GM13977 (cell line): ENCODE results near the gene CWF19L1.

Source experiments
- DNase-seq: peaks from one replicate; pipeline ENCODE4 v3.0.0; 2012; ENCODE audit warnings: low spot score
- CTCF ChIP-seq: IDR thresholded peaks from 2 replicates; pipeline ENCODE4 v1.5.1; 2012; ENCODE audit warnings: mild to moderate bottlenecking, control low read depth; ENCODE audit not compliant: insufficient read depth; ENCODE audit errors: extremely low read depth, missing control alignments
- in situ Hi-C: fragments of 300-500 bp; cut with MboI; formaldehyde crosslinking; loops from one replicate; pipeline ENCODE4 v1.12.0; 2022; ENCODE audit warnings: low sequenced_read_pairs, low pct_unique_long_range_greater_than_20kb, mixed read lengths, inconsistent platforms; ENCODE audit not compliant: unreplicated experiment

The CWF19L1 gene

DNA sequence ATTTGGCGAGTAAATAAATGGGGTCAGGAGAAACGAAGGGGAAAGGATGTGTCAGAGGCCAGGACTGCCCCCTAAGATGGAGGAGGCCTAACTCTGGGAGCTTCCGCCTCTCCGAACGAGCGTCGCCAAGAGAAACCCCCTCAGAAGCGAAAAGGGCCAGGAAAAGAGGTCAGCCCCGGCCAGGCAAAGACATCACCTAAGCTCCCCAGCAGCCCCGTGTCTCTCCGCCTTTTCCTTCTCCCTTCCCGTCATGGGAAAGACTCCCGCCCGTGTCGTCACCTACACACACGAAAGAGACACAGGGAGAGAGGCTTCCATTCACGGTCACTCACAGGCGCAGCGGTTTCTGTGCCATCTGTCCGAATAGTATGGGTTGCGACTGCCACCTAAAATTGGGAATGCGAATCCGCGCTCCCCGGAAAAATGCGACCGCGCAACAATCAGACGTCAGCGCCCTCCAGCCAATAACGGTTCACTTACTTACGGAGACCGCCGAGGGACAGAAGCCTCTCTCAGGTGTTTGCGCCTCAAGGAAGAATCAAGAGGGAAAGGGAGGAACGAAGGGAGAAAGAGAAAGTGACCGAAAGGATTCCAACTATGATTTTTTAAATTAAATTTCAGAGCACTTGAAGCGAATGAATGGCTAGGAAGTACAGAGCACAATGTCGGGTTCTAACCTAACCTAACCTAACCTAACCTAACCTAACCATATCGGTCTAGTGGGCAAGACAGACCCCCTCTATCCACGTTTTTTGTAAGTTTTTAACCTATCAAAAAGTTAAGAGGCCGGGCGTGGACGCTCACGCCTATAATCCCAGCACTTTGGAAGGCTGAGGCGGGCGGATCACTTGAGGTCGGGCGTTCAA is at the start of gene CWF19L1:
CWF19L1 (minus strand) TSS at position 400 of the 866 bp plus-strand sequence; CDS start at position 355, 45 bp downstream.
- DNase-seq, result peak; percentile 77
- in situ Hi-C loops, result no loop called here
- TF ChIP-seq CTCF, result no peak

DNA sequence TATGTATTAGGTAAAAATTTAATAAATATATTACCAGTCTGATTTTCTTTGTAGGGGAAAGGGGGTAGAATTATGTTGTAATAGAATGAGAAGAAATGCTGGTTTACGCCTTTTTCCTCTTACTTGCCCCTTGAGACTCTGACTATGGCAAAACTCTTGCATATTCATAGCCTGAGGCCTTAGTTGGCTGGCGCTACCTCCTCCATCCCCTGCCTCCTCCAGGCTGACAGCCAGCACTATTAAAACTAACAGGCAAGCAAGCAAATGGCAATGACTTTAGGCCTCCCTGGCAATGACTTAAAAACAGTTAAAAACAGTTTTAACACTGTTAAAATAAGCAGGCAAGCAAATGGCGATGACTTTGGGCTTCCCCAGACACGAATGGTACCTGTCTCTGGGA is 48.2 kb upstream of the CWF19L1 start:
- in situ Hi-C loops, result no loop called here
- no peak for DNase-seq

DNA sequence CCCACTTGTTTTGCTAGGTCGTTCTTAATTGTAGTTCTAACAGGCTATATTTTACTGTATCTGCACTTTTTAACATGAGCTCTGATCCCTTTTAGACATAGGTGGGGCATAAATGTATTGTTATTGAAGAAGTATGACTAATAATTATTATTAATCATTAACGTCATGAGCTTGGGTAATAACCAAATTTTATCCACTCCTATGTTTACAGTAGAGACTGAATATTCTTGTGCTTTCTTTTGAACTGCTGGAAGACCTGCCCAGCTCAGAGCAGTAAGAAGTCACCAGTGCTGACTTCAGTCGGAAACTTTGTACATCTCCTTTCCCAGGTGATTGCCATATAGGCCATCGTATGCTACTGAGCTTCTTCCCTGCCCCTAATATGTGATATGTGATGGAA is 43.9 kb upstream of the CWF19L1 start:
- no peak for DNase-seq
- in situ Hi-C loops, result no loop called here
- TF ChIP-seq CTCF, result no peak

More for the DNA sequence above, 48.2 kb upstream of the CWF19L1 start:
- no peak for TF ChIP-seq CTCF

DNA sequence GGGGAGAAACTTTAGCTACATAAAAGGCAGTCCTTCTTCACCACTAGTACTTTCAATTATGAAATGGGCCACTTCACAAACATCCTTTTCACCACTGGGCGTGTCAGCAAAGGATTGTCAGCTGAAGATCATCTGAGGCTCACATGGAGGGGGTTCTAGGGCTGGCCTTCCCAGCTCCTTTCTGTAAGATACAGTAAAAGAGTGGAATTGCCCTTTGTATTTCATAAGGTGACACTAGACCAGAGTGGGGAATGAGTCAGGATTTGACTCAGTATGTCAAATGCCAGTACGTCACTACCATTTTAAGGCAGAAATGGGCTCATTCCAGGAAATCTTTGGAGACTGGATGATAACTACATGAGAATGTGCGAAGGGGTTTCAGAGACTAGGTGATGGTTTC is 40.2 kb upstream of the CWF19L1 start:
- in situ Hi-C loops, result no loop called here
- TF ChIP-seq CTCF, result no peak
- no peak for DNase-seq

DNA sequence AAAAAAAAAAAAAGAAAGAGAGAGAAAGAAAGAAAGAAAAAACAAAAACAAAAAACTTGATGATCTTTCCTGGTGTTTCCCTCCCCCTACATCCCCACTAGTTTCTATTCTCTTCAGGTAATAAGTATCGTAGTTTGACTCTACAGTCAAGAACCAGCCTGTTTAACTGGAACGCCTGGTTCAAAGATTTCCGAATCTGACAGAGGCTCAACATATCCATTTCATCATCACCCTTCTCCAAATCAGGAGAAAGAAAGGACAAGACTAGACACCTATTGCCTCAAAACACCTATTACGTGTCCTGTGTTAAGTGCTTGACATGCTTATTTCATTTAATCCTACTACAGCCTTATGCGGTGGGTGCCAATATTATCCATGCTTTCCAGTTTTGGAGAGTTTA is 39.4 kb upstream of the CWF19L1 start:
- TF ChIP-seq CTCF, result no peak

DNA sequence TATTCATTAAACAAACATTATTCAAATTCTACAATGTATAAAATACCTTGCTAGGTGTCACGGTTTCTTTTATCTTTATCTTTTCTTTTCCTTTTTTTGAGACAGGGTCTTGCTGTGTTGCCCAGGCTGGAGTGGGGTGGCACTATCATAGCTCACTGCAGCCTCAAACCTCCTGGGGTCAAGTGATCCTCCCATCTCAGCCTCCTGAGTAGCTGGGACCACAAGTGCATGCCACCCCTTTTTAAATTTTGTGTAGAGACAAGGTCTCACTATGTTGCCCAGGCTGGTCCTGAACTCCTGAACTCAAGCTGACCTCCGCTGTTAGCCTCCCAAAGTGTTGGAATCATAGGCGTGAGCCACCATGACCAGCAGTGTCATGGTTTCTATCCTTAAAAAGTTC is 37.0 kb upstream of the CWF19L1 start:
- no peak for TF ChIP-seq CTCF
- in situ Hi-C loops, result no loop called here
- DNase-seq, result no peak

More for the DNA sequence above, 39.4 kb upstream of the CWF19L1 start:
- DNase-seq, result no peak
- in situ Hi-C loops, result no loop called here
